ENCODE measurements around the gene MUC21.
"Not testable (repeated sequence)": the region's sequence is repeated elsewhere in the genome, so short reads cannot be mapped to it uniquely, and the experiment has no call there.

The MUC21 gene

GRCh38 chr6:30983439-30983838, at the start of gene MUC21:
Gene MUC21 (plus strand): TSS chr6:30983718. CDS start chr6:30983959, 241 bp downstream.
- no peak for DNase-seq

- DNase-seq = no peak
These were observed 48.5 kb upstream of the MUC21 start for GRCh38 chr6:30935018-30935417.

- no peak for DNase-seq
These were observed 46.3 kb upstream of the MUC21 start for GRCh38 chr6:30937265-30937664.

GRCh38 chr6:30938730-30939129, 44.8 kb upstream of the MUC21 start:
- no peak for DNase-seq

- no peak for DNase-seq
These were observed 44.0 kb upstream of the MUC21 start for GRCh38 chr6:30939473-30939872.

- peak; percentile 24 for DNase-seq
These were observed 43.0 kb upstream of the MUC21 start, which contains the start of gene MUCL3 for GRCh38 chr6:30940361-30940986. Gene MUCL3 (plus strand): TSS chr6:30940973. CDS start chr6:30941000, 27 bp downstream.

- DNase-seq = no peak
These were observed 41.0 kb upstream of the MUC21 start for GRCh38 chr6:30942338-30943060.

GRCh38 chr6:30944051-30944450, 39.5 kb upstream of the MUC21 start:
- DNase-seq = no peak

- no peak for DNase-seq
These were observed 38.2 kb upstream of the MUC21 start for GRCh38 chr6:30945281-30945680.

- DNase-seq = no peak
These were observed 36.3 kb upstream of the MUC21 start for GRCh38 chr6:30947231-30947630.

GRCh38 chr6:30948811-30949210, 34.7 kb upstream of the MUC21 start:
- no peak for DNase-seq

GRCh38 chr6:30951907-30952469, 31.5 kb upstream of the MUC21 start:
- DNase-seq = no peak

GRCh38 chr6:30954631-30955366, 28.7 kb upstream of the MUC21 start:
- DNase-seq = no peak

- peak; percentile 10 for DNase-seq
These were observed 28.0 kb upstream of the MUC21 start for GRCh38 chr6:30955367-30956042.

- DNase-seq = no peak
These were observed 25.8 kb upstream of the MUC21 start for GRCh38 chr6:30957716-30958115.

GRCh38 chr6:30960907-30961673, 22.4 kb upstream of the MUC21 start:
- no peak for DNase-seq

GRCh38 chr6:30962716-30963115, 20.8 kb upstream of the MUC21 start:
- no peak for DNase-seq

- DNase-seq = no peak
These were observed 19.9 kb upstream of the MUC21 start for GRCh38 chr6:30963641-30964040.

- no peak for DNase-seq
These were observed 19.4 kb upstream of the MUC21 start for GRCh38 chr6:30964075-30964474.

- DNase-seq = no peak
These were observed 18.3 kb upstream of the MUC21 start for GRCh38 chr6:30965140-30965601.

- DNase-seq = no peak
These were observed 17.4 kb upstream of the MUC21 start for GRCh38 chr6:30966154-30966553.

GRCh38 chr6:30969171-30969570, 14.3 kb upstream of the MUC21 start:
- not testable (repeated sequence) for DNase-seq

Measured in NCI-H2171 treated with DMSO at 0.1 percent for 48 hours (cell line).